ENCODE measurements around the gene SBK3.

DNA sequence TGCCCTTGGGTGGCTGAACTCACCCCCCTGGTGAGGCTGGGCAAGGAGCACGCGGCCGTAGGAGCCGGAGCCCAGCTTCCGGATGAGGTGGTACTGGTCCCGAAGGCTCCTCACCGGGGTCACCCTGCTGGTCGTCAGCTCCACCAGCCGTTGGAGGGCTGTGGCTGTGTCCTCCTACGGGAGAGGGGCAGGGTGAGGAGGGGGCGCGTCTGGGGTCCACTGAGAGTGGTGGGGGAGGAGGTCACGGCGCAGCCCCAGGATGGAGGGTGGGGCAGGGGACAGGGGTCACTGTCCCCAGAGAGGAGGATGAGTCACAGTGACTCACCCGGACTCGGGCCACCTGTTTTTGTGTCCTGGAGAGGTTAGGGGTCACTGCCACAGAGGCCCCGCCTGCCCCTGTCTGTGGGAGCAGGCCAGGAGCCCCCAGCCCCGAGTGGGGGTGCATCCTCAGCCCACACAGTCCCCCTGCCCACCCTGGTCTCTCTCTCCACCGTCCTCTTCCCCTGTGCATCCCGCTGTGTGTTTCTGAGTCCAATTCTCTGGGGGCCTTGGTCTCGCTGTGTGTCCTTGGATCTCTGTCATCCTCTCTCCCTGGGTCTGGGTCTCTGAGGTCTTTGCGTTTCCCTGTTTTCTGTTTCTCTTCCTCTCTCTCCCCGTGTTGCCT is 435 bp downstream of the SBK3 start:
- TF ChIP-seq, protein P1, sequence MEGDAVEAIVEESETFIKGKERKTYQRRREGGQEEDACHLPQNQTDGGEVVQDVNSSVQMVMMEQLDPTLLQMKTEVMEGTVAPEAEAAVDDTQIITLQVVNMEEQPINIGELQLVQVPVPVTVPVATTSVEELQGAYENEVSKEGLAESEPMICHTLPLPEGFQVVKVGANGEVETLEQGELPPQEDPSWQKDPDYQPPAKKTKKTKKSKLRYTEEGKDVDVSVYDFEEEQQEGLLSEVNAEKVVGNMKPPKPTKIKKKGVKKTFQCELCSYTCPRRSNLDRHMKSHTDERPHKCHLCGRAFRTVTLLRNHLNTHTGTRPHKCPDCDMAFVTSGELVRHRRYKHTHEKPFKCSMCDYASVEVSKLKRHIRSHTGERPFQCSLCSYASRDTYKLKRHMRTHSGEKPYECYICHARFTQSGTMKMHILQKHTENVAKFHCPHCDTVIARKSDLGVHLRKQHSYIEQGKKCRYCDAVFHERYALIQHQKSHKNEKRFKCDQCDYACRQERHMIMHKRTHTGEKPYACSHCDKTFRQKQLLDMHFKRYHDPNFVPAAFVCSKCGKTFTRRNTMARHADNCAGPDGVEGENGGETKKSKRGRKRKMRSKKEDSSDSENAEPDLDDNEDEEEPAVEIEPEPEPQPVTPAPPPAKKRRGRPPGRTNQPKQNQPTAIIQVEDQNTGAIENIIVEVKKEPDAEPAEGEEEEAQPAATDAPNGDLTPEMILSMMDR (IDR thresholded peaks at IDR 0.05) = no peak
- TF ChIP-seq POLR2A (IDR thresholded peaks at IDR 0.05) = no peak

Data from upper lobe of left lung (tissue), 4 donors.